Stimulated activated CD8-positive, alpha-beta memory T cell treated with anti-CD3 and anti-CD28 coated beads, Interleukin-7, amount 100 ng/mL, for 4 hours (primary cell): Measurements from ENCODE around the gene TBL1XR1.

Experiments
- DNase-seq, 2 donors: peaks; one replicate each; pipeline ENCODE4 v3.0.0-alpha.2; 2020; ENCODE audit warnings: low read depth in 2 of 2

Gene TBL1XR1

GRCh38 chr3:177141899-177142646 is 55.2 kb downstream of the TBL1XR1 start:
- DNase-seq: no peak

DNA sequence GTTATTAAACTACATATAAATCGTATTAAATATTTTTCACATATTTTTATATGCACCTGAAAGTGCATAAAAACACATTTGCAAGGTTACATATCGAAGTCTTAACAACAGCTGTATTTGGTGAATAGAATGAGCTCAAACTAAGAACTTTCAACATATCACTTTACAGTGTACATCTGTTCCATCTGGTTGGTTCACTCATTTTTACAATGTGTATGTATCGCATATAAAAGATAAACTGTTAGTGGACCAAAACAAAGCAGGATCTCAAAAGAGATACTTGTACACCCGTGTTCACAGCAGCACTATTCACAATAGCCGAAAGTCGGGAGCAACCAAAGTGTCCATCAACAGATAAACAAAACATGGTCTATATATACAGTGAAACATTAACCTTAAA is 55.8 kb downstream of the TBL1XR1 start:
- DNase-seq: no peak

GRCh38 chr3:177139220-177139619 is 58.1 kb downstream of the TBL1XR1 start:
- peak in 1 of 2 donors; percentile 17 for DNase-seq

GRCh38 chr3:177137774-177138705 is 59.2 kb downstream of the TBL1XR1 start:
- DNase-seq: no peak

DNA sequence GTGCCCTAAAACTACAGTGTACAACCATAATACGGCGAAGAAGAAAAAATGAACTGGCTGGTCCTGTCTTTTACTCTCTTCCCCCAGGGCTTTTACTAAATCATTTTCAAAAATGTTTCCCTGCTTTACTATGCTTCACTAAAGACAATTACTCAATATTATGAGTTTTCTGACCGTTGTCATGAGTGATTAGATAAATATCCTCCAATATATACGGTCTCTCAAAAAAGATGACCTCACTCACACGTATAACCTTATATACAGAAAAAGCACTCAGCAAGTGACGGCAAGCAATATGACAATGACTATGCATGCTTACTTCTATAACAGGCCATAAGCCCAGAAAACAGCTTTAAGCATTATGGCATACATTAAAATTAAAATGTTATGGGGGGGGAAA is 60.5 kb downstream of the TBL1XR1 start:
- DNase-seq: no peak

GRCh38 chr3:177135841-177136492 is 61.3 kb downstream of the TBL1XR1 start:
- DNase-seq: no peak

GRCh38 chr3:177134816-177135210 is 62.5 kb downstream of the TBL1XR1 start:
- DNase-seq: no peak

- DNase-seq: no peak
These were observed 63.1 kb downstream of the TBL1XR1 start for GRCh38 chr3:177133860-177134815.

DNA sequence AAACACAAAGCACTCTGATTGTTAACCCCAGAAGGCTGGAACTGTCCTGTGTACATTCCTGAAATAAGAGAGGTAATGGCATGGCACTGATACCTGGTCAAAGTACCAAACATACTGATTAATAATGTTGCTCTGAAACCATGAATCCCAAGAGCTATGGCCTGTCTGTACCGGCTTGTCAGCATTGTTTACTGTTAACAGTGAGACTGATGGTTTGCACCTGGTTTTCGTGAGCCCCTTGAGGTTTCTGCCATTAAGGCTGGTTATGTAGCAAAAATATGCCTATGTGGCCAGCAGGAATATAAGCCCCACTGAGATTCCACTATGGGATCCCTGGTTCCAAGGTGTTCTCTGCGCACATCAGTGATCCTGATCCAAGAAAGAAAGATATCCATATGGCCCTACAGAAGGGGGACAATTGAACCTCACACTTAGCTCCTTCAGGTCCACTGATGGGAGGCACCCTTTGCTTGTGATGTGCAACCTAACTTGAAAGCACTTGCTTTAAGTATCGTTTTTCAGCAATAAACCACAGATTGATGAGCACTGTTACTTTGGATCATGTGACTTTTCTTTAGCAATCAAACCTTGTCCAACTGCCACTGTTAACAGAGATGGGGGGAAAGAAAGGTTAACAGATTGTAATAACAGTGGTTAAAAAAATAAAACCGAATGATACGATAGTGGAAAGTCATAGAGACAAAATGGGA is 65.2 kb downstream of the TBL1XR1 start:
- DNase-seq: no peak

DNA sequence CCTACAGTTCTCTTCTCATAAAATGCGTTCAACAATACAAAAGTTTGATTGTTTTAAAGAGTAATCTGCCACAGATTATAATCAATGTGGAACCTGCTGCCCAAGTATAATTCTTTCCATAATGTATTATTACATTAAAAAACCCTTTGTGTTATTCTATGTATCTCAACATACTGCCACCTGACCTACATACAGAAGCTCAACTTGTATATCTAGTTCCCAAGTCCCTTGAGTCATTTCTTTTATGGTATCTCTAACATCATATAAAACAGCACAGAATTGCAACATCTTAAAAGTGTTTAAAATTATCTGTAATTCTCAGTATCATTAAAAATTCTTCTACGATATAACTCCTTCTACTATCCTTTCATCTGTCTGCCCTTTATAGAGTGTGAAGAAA is 70.3 kb downstream of the TBL1XR1 start:
- DNase-seq: no peak

- no peak for DNase-seq
These were observed 71.1 kb downstream of the TBL1XR1 start for GRCh38 chr3:177126015-177126773.

- DNase-seq: no peak
These were observed 72.4 kb downstream of the TBL1XR1 start for GRCh38 chr3:177124882-177125281.

- no peak for DNase-seq
These were observed 73.5 kb downstream of the TBL1XR1 start for GRCh38 chr3:177123822-177124221.

- DNase-seq: no peak
These were observed 75.0 kb downstream of the TBL1XR1 start for GRCh38 chr3:177122183-177122856.

GRCh38 chr3:177119829-177120228 is 77.5 kb downstream of the TBL1XR1 start:
- DNase-seq: no peak

- DNase-seq: no peak
These were observed 83.0 kb downstream of the TBL1XR1 start for GRCh38 chr3:177114253-177114652.

DNA sequence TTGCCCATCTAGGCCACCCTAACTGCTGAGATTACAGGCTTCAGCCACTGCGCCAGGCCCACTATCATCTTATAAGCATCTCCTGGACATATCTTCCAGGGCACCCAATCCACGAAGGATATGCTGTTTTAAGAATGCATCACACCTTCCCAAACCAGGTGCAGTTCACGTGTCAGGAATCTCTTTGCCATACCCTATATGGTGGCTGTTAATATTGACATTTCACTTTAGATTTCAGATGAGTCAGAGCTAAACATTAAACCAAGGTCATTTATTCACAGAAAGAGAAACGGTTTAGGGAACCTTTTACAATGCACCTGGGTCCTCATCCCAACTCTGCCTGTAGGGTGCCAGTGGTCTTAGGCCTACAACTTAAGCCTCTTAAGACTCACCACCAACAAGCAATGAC is 85.7 kb downstream of the TBL1XR1 start:
- DNase-seq: no peak

DNA sequence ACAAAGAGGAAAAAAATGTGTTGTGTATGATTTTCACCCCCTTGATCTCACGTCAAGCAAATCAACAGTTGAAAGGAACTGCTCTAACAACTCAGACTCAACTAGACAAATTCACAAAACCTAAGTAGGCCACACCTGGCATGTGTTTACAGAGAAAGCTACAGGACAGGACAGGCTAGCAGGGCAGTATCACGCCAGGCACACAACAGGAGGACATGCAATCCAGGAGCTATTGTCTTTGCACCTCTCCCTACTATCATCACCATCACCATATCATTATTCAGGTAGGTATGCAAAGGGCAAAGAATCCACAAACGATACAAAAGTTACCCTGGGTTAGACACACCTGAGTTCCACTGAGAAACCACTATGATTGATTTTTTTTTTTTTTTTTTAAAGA is 86.4 kb downstream of the TBL1XR1 start:
- no peak for DNase-seq

GRCh38 chr3:177110386-177110785 is 86.9 kb downstream of the TBL1XR1 start:
- DNase-seq: no peak
